Panc1 (cell line): ENCODE results near the gene DEFB131B. TPM values are rescaled to one million over a fixed set of nuclear protein-coding genes. Genes with fewer than 3 reads are reported as not detected.
A peak's percentile ranks its signal among the peaks of the same experiment; 100 is the strongest.

ENCODE experiments used
- ATAC-seq: fragments of 200-7000 bp; cut with Tn5 transposase; 2 replicates; pipeline ENCODE4 v1.9.1; 2020; ENCODE audit warnings: mild to moderate bottlenecking, moderate library complexity
- BruUV-seq: library from RNA; stranded (reverse); fragments of 400-500 nt; replicated peaks from 2 replicates; lab custom pipeline; 2021; lab: Mats Ljungman, UMichigan
- CTCF ChIA-PET: fragments of 300-600 bp; sonication (Branson Sonifier 250); formaldehyde crosslinking; loops from one replicate; lab custom pipeline; 2022; ENCODE audit warnings: antibody characterized with exemption; lab: Charles Lee
- POLR2A ChIA-PET: fragments of 300-600 bp; sonication (Branson Sonifier 250); formaldehyde crosslinking; loops from one replicate; lab custom pipeline; 2022; ENCODE audit warnings: antibody characterized with exemption; lab: Charles Lee
- DNase-seq: peaks from one replicate; pipeline ENCODE4 v3.0.0-alpha.2; 2010; ENCODE audit warnings: low read depth, low spot score
- H3K27ac ChIP-seq: 2 replicates; pipeline ENCODE4 v1.5.1; 2011; ENCODE audit warnings: mild to moderate bottlenecking, low read length, inconsistent platforms
- H3K27me3 ChIP-seq: fragments of 200-500 bp; sonication (Bioruptor generic); 2 replicates; pipeline ENCODE4 v1.6.0; 2014; ENCODE audit warnings: low read length, inconsistent platforms; ENCODE audit not compliant: control insufficient read depth, insufficient read depth
- H3K36me3 ChIP-seq: fragments of 200-500 bp; sonication (Bioruptor generic); 2 replicates; pipeline ENCODE4 v1.5.1; 2014; ENCODE audit warnings: inconsistent platforms, mild to moderate bottlenecking, low read length, moderate library complexity; ENCODE audit not compliant: control insufficient read depth, insufficient read depth
- H3K4me1 ChIP-seq: 2 replicates; pipeline ENCODE4 v1.5.1; 2011; ENCODE audit warnings: inconsistent platforms, mild to moderate bottlenecking, low read length, moderate library complexity; ENCODE audit not compliant: control insufficient read depth, insufficient read depth
- H3K4me3 ChIP-seq, 2 experiments: 2 replicates each; pipeline ENCODE4 v1.5.1; 2011 to 2012; ENCODE audit warnings: low read depth in 2 of 2, low read length in 2 of 2, mild to moderate bottlenecking in 2 of 2, inconsistent platforms in 1 of 2, moderate library complexity in 1 of 2
- H3K9me3 ChIP-seq: fragments of 200-500 bp; sonication (Bioruptor generic); 2 replicates; pipeline ENCODE4 v1.5.1; 2014; ENCODE audit warnings: low read depth, mild to moderate bottlenecking, inconsistent platforms, low read length, moderate library complexity; ENCODE audit not compliant: control insufficient read depth, insufficient read depth
- CTCF ChIP-seq: fragments of 450-650 bp; IDR thresholded peaks from 2 replicates; pipeline ENCODE4 v1.5.1; 2017; ENCODE audit warnings: mild to moderate bottlenecking
- POLR2AphosphoS5 ChIP-seq: IDR thresholded peaks from 2 replicates; pipeline ENCODE4 v1.6.1; 2012; ENCODE audit warnings: mild to moderate bottlenecking, low read depth, low read length, moderate library complexity
- REST ChIP-seq, 2 experiments: IDR thresholded peaks; 2 replicates each; pipeline ENCODE4 v1.6.1; 2011 to 2012; ENCODE audit warnings: low read depth in 2 of 2, control low read depth in 1 of 2, low read length in 1 of 2, mild to moderate bottlenecking in 1 of 2, moderate library complexity in 1 of 2; ENCODE audit not compliant: insufficient read depth in 1 of 2
- SIN3A ChIP-seq: IDR thresholded peaks from 2 replicates; pipeline ENCODE4 v1.6.1; 2012; ENCODE audit warnings: low read depth, mild to moderate bottlenecking, low read length, moderate library complexity, borderline replicate concordance; ENCODE audit not compliant: insufficient read depth
- TCF7L2 ChIP-seq: IDR thresholded peaks from 2 replicates; pipeline ENCODE4 v1.6.1; 2011; ENCODE audit warnings: mild to moderate bottlenecking, low read depth, low read length, inconsistent platforms
- in situ Hi-C: cut with HindIII; loops from 2 replicates; pipeline ENCODE4 v1.10.0; 2016; ENCODE audit warnings: low sequenced_read_pairs, low pct_unique_long_range_greater_than_20kb
- intact Hi-C: fragments of 100-400 bp; cut with micrococcal nuclease; formaldehyde crosslinking; loops from one replicate; pipeline ENCODE4 v1.10.0; 2022; ENCODE audit not compliant: unreplicated experiment
- total RNA-seq: library from RNA; stranded (reverse); gene quantifications from one replicate; pipeline ENCODE4 v1.2.1, GENCODE V29; 2021; ENCODE audit not compliant: unreplicated experiment

The DEFB131B gene
- total RNA-seq, 1 experiment from 2014 or later, result not detected

GRCh38 chr11:71928737-71929443 lies 50.6 kb downstream of the DEFB131B start, which contains the start of gene RNF121:
Gene RNF121 (plus strand): TSS chr11:71929046. CDS start chr11:71929062, 16 bp downstream.
- H3K9me3 ChIP-seq, result no peaks in the 10 kb centered on the region
- no TSS peak for BruUV-seq
- peak; percentile 95 for DNase-seq
- POLR2A ChIA-PET, result interaction anchor here (0.5 kb wide), 1 partner anchor 87 kb away, joined by 5 read pairs; no protein-coding TSS in a partner anchor
- peak within 1 kb of the TSS; percentile 100 for H3K27ac ChIP-seq
- H3K4me3 ChIP-seq, result peak within 1 kb of the TSS; percentile 90 to 92
- in situ Hi-C loops (no loop called here), intact Hi-C loops (no loop called here)
- CTCF ChIA-PET, result interaction anchor here (0.7 kb wide), 1 partner anchor 670 kb away, joined by 3 read pairs; no protein-coding TSS in a partner anchor
- H3K27me3 ChIP-seq, result no peaks in the 10 kb centered on the region
- peaks cover 23% of the 10 kb centered on the region for H3K4me1 ChIP-seq
- no peaks in the 10 kb centered on the region; the same call in 1 of the 2 replicates for H3K36me3 ChIP-seq
- peak; percentile 98 for ATAC-seq
- TF ChIP-seq POLR2AphosphoS5 (peak; percentile 91), TCF7L2 (no peak), SIN3A (peak; percentile 94), REST (IDR thresholded peaks at IDR 0.05; ENCODE audit: insufficient read depth in 1 of 2, low read depth in 2 of 2, low read length in 1 of 2) (no peak), CTCF (no peak)

- Histone ChIP-seq H3K27me3 (no peaks in the 10 kb centered on the region), H3K9me3 (no peaks in the 10 kb centered on the region), H3K36me3 (no peaks in the 10 kb centered on the region; the same call in 1 of the 2 replicates), H3K4me1 (peaks cover 26% of the 10 kb centered on the region), H3K4me3 (peak overlapping the region; percentile 90 to 92), H3K27ac (peak overlapping the region; percentile 100)
- no TSS peak for BruUV-seq
- intact Hi-C loops, result no loop called here
- POLR2A ChIA-PET, result interaction anchor here (0.5 kb wide), 1 partner anchor 87 kb away, joined by 5 read pairs; no protein-coding TSS in a partner anchor
- TF ChIP-seq REST (IDR thresholded peaks at IDR 0.05; ENCODE audit: insufficient read depth in 1 of 2, low read depth in 2 of 2, low read length in 1 of 2) (no peak), POLR2AphosphoS5 (no peak)
- CTCF ChIA-PET, result no interaction called here
- no peak for DNase-seq
- no peak for ATAC-seq
- in situ Hi-C loops, result no loop called here
Measured at GRCh38 chr11:71929491-71929890, 51.2 kb downstream of the DEFB131B start.
